NCI-H2171 (cell line): ENCODE data around the gene MAPKAPK5.
"Not testable (repeated sequence)": the region's sequence is repeated elsewhere in the genome, so short reads cannot be mapped to it uniquely, and the experiment has no call there.

Experiments
- DNase-seq: peaks from one replicate; lab custom pipeline; 2025; lab: John Stamatoyannopoulos, UW

Gene MAPKAPK5

GRCh38 chr12:111827907-111828306 is 14.1 kb upstream of the MAPKAPK5 start:
- DNase-seq = no peak

DNA sequence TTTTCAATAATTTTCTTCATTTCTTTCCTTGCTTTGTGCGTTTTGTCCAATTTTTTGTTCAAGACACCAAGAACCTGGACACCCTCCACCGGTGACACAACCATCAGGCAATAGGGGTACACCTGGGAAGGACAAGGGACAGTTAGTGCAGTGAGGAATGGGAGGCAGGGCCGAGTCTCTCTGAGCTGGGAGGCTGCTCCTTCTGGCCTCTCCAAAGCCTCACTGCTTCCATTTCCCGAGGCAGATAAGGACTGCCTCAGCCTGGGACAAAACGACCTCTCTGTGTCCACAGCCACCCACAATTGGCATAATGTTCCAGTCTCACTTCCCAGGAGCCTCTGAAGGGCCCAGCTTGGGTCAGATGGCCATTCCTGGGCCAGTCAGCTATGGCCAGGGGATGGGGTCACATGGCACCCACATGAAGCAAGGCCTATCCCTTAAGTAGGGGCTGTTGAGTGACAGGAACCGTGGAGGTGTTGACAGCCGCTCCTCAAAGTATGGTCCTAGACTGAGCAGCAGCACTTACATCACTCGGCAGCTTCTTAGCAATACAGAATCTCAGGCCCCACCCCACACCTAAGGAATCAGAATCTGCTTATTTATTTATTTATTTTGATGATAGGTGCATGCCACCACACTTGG is 13.6 kb upstream of the MAPKAPK5 start:
- no peak for DNase-seq

- not testable (repeated sequence) for DNase-seq
Measured at GRCh38 chr12:111829635-111830034, 12.4 kb upstream of the MAPKAPK5 start.

DNA sequence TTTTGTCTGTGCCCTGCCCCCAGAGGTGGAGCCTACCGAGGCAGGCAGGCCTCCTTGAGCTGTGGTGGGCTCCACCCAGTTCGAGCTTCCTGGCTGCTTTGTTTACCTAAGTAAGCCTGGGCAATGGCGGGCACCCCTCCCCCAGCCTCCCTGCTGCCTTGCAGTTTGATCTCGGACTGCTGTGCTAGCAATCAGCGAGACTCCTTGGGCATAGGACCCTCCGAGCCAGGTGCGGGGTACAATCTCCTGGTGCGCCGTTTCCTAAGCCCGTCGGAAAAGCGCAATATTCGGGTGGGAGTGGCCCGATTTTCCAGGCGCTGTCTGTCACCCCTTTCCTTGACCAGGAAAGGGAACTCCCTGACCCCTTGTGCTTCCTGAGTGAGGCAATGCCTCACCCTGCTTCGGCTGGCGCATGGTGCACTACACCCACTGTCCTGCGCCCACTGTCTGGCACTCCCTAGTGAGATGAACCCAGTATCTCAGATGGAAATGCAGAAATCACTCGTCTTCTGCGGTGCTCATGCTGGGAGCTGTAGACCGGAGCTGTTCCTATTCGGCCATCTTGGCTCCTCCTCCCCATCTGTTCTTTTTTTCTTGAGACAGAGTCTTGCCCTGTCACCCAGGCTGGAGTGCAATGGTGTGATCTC is 7.2 kb upstream of the MAPKAPK5 start:
- peak; percentile 22 for DNase-seq

DNA sequence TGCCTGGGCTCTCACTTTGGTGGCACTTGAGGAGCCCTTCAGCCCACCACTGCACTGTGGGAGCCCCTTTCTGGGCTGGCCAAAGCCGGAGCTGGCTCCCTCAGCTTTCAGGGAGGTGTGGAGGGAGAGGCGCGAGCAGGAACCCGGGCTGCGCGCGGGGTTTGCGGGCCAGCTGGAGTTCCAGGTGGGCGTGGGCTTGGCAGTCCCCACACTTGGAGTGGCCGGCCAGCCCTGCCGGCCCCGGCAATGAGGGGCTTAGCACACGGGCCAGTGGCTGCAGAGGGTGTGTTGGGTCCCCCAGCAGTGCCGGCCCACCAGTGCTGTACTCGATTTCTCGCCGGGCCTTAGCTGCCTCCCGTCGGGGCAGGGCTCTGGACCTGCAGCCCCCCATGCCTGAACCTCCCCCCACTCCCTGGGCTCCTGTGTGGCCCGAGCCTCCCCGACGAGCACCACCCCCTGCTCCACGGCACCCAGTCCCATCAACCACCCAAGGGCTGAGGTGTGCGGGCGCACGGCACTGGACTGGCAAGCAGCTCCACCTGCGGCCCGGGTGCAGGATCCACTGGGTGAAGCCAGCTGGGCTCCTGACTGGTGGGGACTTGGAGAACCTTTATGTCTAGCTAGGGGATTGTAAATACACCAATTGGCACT is 6.4 kb upstream of the MAPKAPK5 start:
- not testable (repeated sequence) for DNase-seq

- DNase-seq = peak; percentile 17
Measured at GRCh38 chr12:111838353-111838752, 3.7 kb upstream of the MAPKAPK5 start.

- no peak for DNase-seq
Measured at GRCh38 chr12:111840807-111841206, 1.2 kb upstream of the MAPKAPK5 start.

GRCh38 chr12:111841236-111841749 is 735 bp upstream of the MAPKAPK5 start:
- no peak for DNase-seq

- no peak for DNase-seq
Measured at GRCh38 chr12:111842556-111843396, 748 bp downstream of the MAPKAPK5 start.

- peak; percentile 75 for DNase-seq
Measured at GRCh38 chr12:111846016-111846415, 4.0 kb downstream of the MAPKAPK5 start.

DNA sequence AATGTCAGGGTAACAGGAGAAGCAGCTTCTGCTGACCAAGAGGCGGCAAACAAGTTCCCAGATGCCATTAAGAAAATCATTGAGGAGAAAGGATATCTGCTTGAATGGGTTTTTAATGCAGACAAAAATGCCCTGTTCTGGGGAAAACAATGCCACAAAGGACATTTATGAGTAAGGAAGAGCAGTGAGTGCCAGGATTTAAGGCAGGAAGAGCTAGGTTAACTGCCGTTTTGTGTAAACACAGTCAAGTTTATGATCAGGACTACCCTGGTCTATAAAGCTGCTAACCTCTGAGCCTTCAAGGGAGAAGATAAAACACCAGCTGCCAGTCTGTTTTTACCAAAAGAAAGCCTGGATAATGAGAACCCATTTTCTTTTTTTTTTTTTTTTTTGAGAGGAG is 8.5 kb downstream of the MAPKAPK5 start:
- no peak for DNase-seq

DNA sequence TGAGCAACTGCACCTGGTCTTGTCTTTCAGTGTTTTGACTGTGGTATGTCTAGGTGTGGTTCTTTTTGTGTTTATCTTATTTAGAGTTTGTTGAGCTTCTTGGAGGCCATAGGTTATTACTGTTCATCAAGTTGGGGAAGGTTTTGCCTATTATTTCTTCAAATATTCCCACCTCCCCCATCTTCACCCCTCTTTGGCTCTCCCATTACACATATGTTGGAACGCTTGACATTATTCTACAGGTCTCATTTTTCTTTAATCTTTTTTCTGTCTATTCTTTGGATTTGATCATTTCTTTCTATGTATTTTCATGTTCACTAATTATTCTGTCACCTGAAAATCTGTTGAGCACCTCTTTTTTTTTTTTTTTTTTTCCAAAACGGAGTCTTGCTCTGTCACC is 16.2 kb downstream of the MAPKAPK5 start:
- no peak for DNase-seq

GRCh38 chr12:111858778-111859177 is 16.8 kb downstream of the MAPKAPK5 start:
- no peak for DNase-seq

- no peak for DNase-seq
Measured at GRCh38 chr12:111864913-111865312, 22.9 kb downstream of the MAPKAPK5 start.

DNA sequence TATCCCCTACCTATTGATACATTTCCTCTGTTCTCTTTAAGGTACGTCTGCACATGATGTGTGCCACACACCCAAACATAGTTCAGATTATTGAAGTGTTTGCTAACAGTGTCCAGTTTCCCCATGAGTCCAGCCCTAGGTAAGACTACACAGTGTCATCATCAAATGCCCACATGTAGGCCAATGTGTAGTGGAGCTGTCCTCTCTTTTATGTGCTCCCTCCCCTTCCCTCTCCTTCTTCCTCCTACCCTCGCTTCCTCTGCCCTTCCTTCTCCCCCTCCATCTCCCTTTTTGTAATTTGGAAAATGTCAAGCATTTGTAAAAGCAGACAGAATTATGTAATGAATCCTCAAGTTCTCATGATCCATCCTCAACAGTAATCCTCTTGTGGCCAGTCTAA is 25.5 kb downstream of the MAPKAPK5 start:
- DNase-seq = no peak

- no peak for DNase-seq
Measured at GRCh38 chr12:111868676-111869588, 26.9 kb downstream of the MAPKAPK5 start.

GRCh38 chr12:111869671-111870070 is 27.6 kb downstream of the MAPKAPK5 start:
- DNase-seq = no peak

DNA sequence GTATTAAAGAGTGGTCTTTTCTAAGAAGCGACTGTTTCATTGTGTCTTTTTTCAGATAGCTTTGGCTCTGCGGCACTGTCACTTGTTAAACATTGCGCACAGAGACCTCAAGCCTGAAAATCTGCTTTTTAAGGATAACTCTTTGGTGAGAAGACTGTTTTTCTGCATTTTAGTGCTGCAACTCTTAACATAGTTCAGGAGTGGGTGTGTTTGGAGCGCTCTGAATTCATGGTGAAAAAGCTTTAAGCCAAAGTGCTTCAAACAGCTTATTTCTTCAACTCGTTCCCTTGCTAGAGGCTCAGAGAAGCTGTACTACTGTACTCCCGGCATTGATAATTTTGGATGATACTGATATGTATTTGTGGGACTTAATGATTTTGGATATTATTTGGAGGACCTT is 28.2 kb downstream of the MAPKAPK5 start:
- DNase-seq = no peak

- no peak for DNase-seq
Measured at GRCh38 chr12:111870706-111871105, 28.7 kb downstream of the MAPKAPK5 start.

DNA sequence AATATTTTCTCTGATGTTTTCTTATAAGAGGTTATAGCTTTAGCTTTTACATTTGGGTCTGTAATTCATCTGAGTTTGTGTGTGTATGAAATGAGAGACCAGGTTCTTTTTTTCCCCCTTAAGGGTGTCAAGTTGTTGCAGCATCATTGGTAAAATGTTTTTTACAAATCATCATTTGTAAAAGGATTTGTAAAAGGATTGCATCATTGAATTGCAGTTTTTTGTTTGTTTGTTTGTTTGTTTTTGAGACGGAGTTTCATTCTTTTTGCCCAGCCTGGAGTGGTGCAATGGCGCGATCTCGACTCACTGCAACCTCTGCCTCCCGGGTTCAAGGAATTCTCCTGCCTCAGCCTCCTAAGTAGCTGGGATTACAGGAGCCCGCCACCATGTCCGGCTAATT is 31.1 kb downstream of the MAPKAPK5 start:
- no peak for DNase-seq

DNA sequence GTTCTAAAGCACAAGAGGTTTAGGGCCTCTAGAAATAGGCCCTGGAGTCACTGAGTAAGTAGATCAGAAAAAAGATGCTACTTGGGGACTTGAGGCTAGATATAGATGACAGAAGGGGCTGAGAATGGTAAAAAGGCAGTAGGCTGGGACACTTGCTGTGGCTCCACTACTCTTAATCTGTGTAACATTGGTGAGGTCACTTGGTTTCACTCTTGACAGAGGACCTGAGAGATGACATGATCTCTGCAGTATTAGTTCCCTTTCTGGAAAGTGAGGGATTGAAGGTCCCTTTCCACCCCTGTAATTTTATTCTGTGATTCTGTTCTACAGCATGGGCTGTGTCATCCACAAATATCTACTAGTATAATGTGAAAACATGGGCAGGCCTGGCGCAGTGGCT is 39.7 kb downstream of the MAPKAPK5 start:
- no peak for DNase-seq
